DMS 273 (cell line): Measurements from ENCODE around the gene LRIG1.
A peak's percentile ranks its signal among the peaks of the same experiment; 100 is the strongest.

Experiments
- DNase-seq: peaks from one replicate; lab custom pipeline; 2025; ENCODE audit not compliant: unreplicated experiment; lab: John Stamatoyannopoulos, UW

Gene LRIG1

DNA sequence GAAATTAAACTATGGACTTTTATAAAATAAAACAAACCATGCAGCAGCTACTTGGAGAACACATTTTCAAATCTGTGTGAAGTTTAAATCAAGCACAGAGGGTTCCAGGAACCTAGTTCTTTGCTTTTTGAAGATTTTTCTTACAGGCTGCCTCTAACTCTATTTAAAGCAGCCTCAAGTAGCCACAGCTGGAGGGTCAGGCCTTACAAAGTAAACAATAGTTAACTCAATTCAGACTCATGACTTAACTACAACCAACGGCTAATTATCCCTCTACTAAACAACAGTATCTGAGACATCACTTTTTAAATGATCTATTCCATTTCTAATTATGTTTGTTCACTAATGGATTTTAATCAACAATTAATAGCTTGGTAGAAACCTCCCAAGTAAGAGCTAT, 9.8 kb downstream of the LRIG1 start:
- peak; percentile 6 for DNase-seq

DNA sequence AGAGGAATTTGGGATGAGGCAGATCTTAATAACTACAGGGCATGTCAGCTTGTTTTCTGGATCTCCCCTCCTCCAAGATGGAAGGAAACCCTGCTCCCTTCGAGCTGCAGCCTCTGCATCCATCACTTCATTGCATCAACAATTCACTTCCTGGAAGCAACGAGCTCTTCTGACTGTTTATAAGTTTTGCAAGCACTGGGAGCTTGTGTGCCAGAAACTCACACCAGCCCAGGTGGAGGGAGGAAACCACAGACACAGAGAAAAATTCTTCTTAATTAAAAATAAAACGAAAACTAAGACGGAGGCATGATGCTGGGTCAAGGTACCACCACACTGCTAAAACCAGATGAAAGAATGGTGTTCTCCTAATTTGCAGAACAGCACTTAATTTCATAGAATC, 10.6 kb downstream of the LRIG1 start:
- DNase-seq, result no peak

DNA sequence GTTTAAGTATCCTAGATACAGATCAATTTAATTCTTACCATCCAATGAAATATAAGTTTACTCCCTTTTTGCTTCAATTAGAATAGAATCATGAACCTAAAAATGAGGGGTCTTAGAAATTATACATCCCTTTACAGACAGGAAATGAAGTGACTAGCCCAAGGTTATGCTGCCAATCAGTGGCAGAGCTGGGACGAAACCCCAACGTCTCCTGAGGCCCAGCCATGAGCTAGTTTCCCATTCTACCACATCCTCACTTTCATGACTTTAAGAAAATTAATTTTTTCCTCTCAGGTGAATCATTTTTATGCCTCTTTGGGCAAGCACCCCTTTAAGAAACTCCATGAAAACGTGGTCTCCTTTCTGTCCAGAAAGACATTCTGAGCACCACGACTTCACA, 11.2 kb downstream of the LRIG1 start:
- DNase-seq, result no peak

DNA sequence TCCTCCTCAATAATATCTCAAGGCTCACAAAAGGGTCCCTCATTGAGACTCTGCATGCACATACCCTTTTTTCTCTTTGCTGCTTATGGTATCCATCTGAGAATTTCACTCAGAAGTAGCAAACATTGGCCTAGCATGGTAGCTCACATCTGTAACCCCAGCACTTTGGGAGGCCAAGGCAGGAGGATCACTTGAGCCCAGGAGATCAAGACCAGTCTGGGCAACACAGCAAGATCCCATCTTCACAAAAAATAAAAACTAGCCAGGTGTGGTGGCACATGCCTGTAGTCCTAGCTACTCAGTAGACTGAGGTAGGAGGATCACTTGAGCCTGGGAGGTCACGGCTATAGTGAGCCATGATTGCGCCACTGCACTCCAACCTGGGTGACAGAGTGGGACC, 11.7 kb downstream of the LRIG1 start:
- no peak for DNase-seq

DNA sequence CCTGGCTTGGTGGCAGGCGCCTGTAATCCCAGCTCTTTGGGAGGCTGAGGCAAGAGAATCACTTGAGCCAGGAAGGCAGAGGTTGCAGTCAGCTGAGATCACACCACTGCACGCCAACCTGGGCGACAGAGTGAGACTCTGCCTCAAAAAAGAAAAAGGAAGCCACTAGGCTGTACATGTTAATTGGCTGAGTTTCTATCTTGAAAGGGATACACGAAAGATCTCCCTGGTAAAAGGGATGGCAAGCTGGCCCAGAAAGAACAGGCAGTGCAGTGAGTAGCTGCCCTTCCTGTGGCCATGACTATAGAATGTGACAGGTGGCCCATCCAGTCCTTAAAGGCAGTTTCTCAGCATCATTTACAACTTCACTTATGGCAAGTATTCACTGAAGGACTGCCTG, 12.3 kb downstream of the LRIG1 start:
- peak; percentile 20 for DNase-seq

DNA sequence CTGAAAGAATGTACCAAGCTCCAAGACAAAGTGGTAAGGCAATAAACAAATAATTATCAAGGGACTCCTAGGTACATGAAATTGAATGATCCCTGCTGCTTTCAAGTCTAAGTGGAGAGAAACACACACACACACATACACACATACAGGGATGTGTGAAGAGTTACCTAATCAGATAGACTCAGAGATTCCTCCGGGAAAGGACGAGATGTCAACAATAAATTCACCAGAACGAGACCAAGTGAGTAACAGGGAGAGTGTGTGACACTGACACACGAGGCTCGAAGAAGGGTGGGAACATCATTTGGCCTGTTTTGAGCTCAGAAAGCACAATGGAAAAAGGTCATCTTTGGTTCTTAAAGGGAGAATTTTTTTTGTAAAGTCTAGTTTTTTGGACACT, 13.4 kb downstream of the LRIG1 start:
- peak; percentile 39 for DNase-seq

DNA sequence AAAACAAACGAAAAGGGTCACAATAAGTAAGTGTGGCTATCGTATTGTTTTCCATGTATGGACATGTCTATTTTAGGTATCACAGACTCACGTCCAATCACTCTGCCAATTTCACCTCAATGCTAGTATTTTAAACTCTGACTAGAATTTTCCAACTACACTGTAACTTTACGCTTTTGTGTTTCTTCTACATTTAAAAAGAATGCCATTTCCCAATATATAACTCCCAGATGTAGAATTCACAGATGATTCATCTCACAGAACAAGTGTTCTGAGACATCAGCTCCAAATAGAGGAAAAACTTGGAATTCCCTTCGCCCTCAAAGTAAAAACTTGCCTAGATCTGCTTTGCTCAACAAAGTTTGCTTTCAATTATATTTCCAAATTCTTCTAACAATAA, 14.2 kb downstream of the LRIG1 start:
- no peak for DNase-seq

DNA sequence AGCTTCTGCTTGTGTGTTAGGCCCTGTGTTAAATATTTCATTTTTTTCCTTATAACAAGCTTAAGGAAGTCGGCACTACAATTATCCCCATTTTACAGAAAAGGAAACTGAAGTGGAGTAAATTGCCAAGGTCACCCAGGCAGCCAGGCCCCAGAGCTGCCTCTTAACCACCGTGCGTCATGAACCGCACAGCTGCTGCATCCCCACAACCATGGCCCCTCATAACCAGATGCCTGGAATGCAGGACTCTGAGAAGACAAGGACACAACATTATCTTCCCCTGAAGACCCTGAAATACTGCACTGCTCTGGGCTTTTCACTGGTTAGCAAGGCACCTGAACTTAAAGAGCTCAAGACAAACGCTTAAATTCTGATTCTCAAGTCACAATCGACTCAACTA, 14.6 kb downstream of the LRIG1 start:
- DNase-seq, result peak; percentile 32

DNA sequence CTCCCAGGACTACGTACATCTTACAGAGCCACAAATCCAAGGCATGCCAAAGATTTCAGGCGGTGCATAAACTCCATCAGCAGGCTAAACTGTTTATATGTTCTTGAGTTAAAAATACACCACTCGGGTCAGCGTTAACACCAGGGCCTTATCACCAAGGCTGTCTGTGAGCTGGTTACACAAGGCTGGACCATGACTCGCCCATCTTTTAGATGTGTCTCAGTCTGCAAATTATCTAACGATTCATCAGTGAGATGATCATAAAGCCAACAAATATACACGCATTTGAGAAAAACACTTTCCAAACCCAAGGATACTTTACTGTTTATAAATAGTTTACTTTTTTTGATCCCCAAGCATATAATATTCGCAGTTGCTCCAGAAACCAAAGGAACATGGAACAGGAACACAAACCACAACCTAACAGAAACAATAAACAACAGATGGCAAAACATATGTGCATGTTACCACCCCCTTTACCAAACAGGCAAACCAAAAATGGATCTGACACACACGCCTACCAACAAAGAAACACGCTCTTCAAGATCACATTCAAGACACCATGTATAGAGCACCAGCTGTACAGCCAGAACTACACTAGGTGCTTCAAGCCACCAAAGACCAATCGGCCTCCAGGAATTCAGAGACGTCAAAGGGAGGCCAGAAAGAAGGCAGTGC, 15.4 kb downstream of the LRIG1 start:
- peak; percentile 94 for DNase-seq

DNA sequence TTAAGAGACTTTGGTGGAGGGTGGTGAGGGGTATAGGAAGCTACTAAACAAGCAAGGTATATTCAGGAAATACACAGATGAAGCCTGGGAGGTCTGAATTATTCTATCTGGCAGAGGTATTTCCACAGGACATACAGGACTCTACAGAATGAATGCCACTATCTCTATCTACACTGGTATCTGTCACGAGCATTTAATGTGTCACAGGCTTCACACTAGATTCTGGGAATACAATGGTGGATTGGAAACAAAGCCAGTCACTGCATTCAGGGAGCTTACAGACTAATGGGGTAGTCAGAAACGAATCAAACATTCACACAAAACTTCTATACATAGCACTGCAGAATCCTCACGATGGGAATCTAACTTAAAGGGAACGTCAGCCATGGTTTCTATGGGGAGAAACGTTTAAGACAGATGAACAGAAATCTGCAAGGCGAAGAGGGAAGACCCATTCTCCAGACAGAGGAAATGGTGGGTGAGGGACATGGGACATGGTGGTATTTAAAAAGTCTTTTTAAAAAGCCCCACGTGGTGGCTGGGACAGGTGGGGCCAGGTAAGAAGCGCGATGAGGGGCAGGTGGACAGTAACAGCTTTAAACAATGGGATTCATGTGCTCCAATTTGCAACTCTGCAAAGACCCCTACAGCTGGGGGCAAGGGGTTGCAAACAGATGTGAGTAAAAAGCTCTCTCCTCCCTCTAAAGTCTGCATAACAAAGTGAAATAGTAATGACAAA, 16.5 kb downstream of the LRIG1 start:
- DNase-seq, result peak; percentile 33

DNA sequence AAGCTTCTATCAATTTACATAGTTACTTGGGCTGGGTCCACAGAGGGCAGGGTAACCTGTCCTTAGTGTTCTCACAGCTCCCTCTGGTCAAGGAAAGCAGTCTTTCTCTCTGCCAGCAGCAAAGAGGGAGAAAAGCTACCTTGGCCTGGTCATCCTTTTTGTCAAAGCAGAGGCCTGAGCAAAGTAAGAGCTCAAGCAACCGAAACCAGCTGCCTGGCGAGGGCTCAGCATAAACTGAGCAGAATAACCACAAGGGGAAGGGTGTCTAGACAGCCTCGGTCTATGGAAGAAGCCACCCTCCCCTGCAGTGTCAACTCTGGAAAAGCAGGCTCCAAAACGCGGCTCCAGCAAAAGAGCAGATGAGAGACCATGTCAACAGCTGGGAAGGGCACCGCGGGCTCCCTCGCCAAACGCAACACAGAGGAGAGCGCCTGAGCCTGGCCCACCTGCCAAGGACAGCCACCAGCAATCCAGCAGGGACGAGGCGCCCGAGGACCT, 17.4 kb downstream of the LRIG1 start:
- DNase-seq, result peak; percentile 79

DNA sequence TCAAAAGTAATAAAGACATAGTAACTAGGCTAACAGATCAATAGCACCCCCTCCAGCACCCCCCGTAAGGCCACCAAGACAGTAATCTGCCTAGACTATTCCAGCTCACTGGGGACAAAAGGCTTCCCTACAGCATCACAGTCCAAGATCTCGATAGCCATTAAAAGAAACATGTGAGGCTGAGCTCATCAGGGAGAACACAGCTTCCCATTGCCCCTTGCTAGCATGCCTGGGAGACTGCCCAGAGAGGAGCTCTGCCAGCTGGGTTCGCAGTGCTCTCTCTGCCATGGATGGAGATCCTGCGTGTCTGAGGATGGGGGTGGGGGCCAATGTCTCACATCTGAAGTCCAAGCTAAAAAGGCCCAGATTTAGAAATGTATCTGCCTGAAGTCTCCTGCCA, 17.8 kb downstream of the LRIG1 start:
- DNase-seq, result peak; percentile 63

DNA sequence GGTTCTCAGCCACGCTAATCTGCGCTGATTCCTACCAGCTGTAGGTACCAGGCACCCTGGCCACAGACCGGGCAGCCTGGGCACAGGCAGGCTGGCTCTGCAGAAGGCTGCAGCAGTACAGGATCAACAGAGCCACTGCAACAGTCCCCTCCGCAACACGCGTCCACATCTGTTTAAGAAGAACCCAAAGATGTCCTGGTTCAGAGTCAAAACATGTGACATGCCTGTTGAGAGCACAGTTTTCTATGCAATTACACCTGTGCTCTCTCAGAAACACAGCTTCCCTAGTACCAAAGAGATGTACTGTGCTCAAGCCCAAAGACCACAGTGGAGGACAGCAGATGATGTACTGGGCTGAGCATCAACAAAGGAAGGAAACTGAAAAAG, 18.8 kb downstream of the LRIG1 start:
- DNase-seq, result peak; percentile 5

DNA sequence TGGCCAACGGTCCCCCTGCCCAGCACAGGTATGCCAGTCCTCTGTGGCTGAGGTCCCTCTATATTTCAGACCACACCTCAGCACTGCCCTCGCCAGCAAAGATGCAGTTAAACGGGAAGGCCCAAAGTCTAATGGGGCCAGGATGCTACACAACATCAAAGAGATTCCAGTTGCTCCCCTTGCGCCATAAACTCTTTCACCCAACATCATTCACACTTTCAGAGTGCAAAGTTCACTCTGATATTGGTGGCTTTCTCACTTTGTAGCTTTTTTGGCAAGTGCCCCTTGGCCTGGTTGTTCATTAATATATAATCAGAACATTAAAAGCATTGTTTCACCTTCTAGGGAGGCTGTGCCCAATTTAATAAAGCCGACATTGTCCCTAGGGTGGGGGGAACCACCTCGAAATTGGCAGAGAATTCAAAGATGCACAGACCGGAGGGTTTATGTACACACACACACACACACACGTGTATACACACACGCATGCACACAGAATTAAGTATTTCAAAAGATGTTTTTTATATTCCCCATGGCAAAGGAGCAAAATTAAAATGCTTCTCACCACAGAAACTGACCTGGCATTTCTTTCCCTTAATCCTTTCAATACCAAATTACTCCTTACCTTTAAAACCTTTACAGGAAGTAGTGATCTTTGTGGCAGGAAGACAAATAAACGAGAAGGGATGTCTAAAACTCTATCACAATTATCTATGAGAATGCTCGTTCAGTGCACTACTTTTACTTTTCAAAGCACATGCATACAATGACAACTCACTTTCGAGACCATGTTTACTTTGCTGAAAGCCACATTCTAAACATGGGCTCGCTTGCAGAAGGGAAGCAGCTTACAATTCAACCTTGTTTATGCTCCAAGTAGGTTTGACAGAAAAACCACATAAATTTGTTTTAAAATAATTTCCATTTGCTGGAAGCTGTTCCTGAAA, 19.5 kb downstream of the LRIG1 start:
- DNase-seq, result no peak

DNA sequence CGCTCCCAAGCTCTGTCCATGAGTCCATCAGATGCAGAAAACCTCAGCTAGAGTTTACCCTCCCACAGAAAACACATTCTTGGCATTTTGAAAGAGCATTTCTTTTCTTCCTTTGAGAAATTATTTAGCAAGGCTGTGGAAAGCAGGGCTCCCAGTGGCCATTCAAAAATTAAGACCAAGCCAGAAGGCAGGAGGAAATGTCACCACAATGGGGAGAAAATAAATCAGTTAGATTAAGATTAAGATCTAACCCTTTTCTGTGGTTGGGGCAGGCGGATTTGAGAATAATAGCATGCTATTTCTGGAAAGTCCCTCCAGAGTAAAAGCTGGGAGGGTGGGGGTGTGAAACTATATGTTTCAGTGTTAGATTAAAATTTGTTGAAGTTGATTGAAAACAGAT, 20.2 kb downstream of the LRIG1 start:
- no peak for DNase-seq

DNA sequence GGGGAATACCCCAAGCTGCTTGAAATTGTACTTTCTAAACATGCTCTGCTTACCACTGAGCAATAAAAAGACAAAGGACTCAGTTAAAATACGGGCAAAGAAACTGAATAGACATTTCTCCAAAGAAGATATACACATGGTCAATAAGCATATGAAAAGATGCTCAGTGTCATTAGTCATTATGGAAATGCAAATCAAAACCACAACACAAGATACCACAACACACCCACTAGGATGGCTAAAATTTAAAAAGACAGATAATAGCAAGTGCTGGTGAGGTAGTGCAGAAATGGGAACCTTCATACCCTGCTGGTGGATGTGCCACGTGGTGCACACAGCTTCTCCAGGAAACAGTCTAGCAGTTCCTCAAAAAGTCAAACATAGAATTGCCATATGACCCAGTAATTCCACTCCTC, 21.3 kb downstream of the LRIG1 start:
- DNase-seq, result no peak

DNA sequence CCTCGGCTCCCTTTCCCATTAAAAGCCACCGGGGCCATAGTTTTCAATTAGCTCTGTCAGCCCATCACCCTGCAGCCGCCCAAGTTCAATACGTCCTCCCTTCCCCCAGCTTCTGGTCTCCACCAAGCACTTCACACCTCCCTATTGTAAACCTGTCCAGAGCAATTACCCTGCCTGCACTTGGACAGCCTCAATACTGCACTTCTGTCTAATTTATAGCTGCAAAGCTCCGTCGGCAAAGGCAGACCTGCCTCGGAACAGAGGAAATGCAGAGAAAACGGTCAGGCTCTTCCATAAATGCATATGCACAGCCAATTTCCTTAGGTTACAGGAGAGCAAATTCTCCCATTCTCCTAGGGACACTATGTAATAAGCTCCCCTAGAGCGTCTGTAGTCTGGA, 21.9 kb downstream of the LRIG1 start:
- DNase-seq, result no peak

DNA sequence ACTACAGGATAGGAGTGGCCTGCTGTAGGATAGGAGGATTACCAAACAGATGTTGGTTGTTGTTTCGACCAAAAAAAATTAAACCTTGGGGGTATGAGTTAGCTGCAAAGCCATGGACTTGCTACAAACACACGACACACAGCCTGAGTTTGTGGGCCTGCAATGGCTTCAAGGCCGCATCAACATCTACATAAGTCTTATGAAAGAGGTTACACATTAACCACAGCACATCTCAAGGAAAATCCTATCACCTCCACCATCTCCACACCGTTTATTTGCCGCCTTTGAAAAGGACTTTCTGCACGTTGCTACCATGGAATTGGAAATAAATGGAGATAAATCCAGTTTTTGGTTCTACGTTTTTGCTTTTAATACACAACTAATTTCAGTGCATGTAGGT, 23.0 kb downstream of the LRIG1 start:
- DNase-seq, result no peak

DNA sequence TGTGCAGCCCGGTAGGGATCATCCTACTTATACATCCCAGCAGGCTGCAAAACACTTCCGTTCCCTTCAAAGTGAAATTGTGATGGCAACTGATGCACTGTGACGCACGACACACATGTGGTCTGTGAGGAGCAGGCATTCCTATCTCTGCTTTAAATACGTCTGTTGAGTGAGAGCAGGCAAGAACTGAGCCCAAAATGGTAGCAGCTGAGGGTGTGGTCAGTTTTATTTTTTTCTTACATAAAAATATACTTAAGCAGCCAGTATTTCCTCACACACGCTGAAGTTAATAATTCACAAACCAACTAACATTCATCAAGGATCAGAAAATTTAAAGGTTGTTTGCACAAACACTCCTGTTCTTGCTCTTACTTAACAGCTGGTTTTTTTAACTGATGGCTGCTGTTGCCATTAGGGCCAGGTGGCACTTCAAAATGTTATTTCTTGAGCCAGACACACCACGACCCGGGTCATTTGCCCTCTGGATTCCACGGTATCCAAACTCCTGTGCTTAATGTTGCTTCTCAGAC, 23.9 kb downstream of the LRIG1 start:
- DNase-seq, result peak; percentile 34

DNA sequence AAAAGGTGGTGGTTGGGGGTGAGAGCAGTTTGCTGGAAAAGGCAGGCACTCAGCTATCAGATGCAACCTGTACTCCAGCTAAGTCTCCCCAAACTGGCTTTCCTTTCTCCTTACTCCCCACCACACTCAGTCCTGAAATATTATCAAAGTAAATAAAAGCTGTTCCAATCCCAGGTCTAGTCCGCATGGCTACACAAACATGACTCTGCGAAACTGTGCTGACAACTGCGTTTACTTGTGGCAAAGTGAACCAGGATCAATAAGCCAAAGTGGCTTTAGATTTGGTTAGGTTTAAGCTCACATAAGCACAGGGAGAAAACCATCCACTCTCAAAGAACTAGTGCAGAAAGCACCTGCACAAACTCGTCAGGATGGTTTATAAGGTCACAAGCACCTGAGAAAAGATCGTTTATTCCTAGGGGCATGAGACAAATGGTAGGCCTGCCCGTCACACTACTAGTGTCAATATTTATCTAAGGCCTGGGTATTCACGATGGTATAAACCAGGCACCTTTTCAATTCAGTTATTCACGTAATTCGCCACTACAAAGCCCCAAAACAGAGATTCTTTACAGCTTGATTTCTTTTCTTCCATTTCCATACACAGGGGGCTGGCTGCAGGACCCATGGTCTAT, 25.3 kb downstream of the LRIG1 start:
- peak; percentile 15 for DNase-seq

DNA sequence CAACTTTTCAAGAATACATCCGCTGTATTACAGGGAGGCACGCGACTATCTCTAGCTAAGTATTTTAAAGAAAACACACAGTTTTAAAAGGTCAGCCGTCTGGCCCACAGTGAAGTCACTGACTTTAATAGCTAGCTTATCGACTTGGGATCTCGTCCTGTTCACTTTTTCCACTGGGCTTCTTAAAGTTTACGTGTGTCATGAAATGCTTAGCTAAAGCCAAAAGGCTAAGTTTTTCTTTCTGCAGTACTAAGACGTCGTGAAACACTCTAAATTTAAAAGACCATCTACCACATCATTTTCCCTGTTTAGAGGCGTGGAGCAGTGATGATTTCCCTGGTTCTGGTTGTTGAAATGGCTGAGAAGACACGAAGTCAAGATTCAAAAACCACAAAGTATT, 27.1 kb downstream of the LRIG1 start:
- no peak for DNase-seq
